Neural progenitor cell (in vitro differentiated cells): ENCODE results near the gene CNTNAP4. TPM values are rescaled to one million over a fixed set of nuclear protein-coding genes. Genes with fewer than 3 reads are reported as not detected.

Experiments
- DNase-seq: peaks from one replicate; pipeline ENCODE4 v3.0.0-alpha.2; 2016; ENCODE audit warnings: low spot score
- H2AFZ ChIP-seq: fragments of 200-600 bp; sonication (generic); replicated peaks from 2 replicates; pipeline ENCODE4 v1.6.1; 2016; ENCODE audit warnings: antibody characterized with exemption
- H3F3A ChIP-seq: fragments of 200-600 bp; sonication (generic); 2 replicates; pipeline ENCODE4 v1.6.1; 2016; ENCODE audit warnings: antibody characterized with exemption, low read depth
- H3K27ac ChIP-seq: fragments of 200-600 bp; sonication (generic); 2 replicates; pipeline ENCODE4 v1.5.1; 2016; ENCODE audit warnings: mild to moderate bottlenecking
- H3K27me3 ChIP-seq: fragments of 200-600 bp; sonication (generic); 2 replicates; pipeline ENCODE4 v1.6.1; 2016; ENCODE audit warnings: mild to moderate bottlenecking, moderate library complexity
- H3K36me3 ChIP-seq: fragments of 200-600 bp; sonication (generic); 2 replicates; pipeline ENCODE4 v1.5.1; 2016
- H3K4me1 ChIP-seq: fragments of 200-600 bp; sonication (generic); 2 replicates; pipeline ENCODE4 v1.6.1; 2016; ENCODE audit warnings: mixed run types
- H3K4me2 ChIP-seq: fragments of 200-600 bp; sonication (generic); 2 replicates; pipeline ENCODE4 v1.6.1; 2016
- H3K4me3 ChIP-seq: fragments of 200-600 bp; sonication (generic); 2 replicates; pipeline ENCODE4 v1.5.1; 2016
- H3K79me2 ChIP-seq: fragments of 200-600 bp; sonication (generic); 2 replicates; pipeline ENCODE4 v1.6.1; 2016; ENCODE audit warnings: low read depth
- H3K9ac ChIP-seq: fragments of 200-600 bp; sonication (generic); 2 replicates; pipeline ENCODE4 v1.6.1; 2016
- H3K9me3 ChIP-seq: fragments of 200-600 bp; sonication (generic); 2 replicates; pipeline ENCODE4 v1.5.1; 2016; ENCODE audit warnings: low read depth
- H4K20me1 ChIP-seq: fragments of 200-600 bp; sonication (generic); 2 replicates; pipeline ENCODE4 v1.6.1; 2016; ENCODE audit warnings: low read depth
- H3K27ac Mint-ChIP-seq: 3 replicates; pipeline ENCODE4 v1.8.0; 2021; ENCODE audit warnings: mixed read lengths
- H3K27me3 Mint-ChIP-seq: 2 replicates; pipeline ENCODE4 v1.8.0; 2022; ENCODE audit warnings: low read depth, mild to moderate bottlenecking, inconsistent platforms, moderate library complexity, mixed read lengths; ENCODE audit not compliant: insufficient read depth
- H3K36me3 Mint-ChIP-seq: 3 replicates; pipeline ENCODE4 v1.8.0; 2021; ENCODE audit warnings: mixed read lengths
- H3K4me1 Mint-ChIP-seq: 3 replicates; pipeline ENCODE4 v1.8.0; 2021; ENCODE audit warnings: mixed read lengths
- H3K4me3 Mint-ChIP-seq: 3 replicates; pipeline ENCODE4 v1.8.0; 2021; ENCODE audit warnings: mild to moderate bottlenecking, moderate library complexity, mixed read lengths
- H3K9me3 Mint-ChIP-seq: 3 replicates; pipeline ENCODE4 v1.8.0; 2020; ENCODE audit warnings: mixed read lengths
- EZH2 ChIP-seq: fragments of 200-600 bp; sonication (generic); IDR thresholded peaks from 2 replicates; pipeline ENCODE4 v1.6.1; 2017; ENCODE audit warnings: antibody characterized with exemption, mild to moderate bottlenecking, moderate library complexity
- EZH2phosphoT487 ChIP-seq: fragments of 200-600 bp; sonication (generic); IDR thresholded peaks from 2 replicates; pipeline ENCODE4 v1.6.1; 2017; ENCODE audit warnings: antibody characterized with exemption
- total RNA-seq: library from RNA; depleted of rRNA; stranded (reverse); fragments of >200 nt; gene quantifications from 2 replicates; pipeline ENCODE4 v1.2.3, GENCODE V29; 2015; ENCODE audit warnings: low replicate concordance
- TF ChIP-seq, protein P1 (sequence below): fragments of 200-600 bp; sonication (generic); IDR thresholded peaks from 2 replicates; pipeline ENCODE4 v1.5.1; 2017; ENCODE audit warnings: antibody characterized with exemption, mild to moderate bottlenecking

Gene CNTNAP4
- total RNA-seq, 1 donor from 2014 or later, result 0.41 TPM

- Histone ChIP-seq H3K27ac (no peak overlapping the region), H4K20me1 (no peaks in the 10 kb centered on the region), H3K9me3 (no peaks in the 10 kb centered on the region), H3F3A (no peaks in the 10 kb centered on the region), H2AFZ (no peak overlapping the region), H3K9ac (no peak overlapping the region), H3K4me2 (no peak overlapping the region), H3K79me2 (no peaks in the 10 kb centered on the region), H3K36me3 (no peaks in the 10 kb centered on the region), H3K4me1 (no peaks in the 10 kb centered on the region), H3K27me3 (no peaks in the 10 kb centered on the region), H3K4me3 (no peak overlapping the region)
- H3K4me3 Mint-ChIP-seq, result no peak overlapping the region
- H3K27me3 Mint-ChIP-seq, result no peaks in the 10 kb centered on the region
- H3K4me1 Mint-ChIP-seq, result peaks cover 7% of the 10 kb centered on the region
- H3K9me3 Mint-ChIP-seq, result peaks cover 3% of the 10 kb centered on the region
- no peak overlapping the region for H3K27ac Mint-ChIP-seq
- DNase-seq, result no peak
- TF ChIP-seq EZH2 (no peak), EZH2phosphoT487 (no peak)
- TF ChIP-seq, protein P1, sequence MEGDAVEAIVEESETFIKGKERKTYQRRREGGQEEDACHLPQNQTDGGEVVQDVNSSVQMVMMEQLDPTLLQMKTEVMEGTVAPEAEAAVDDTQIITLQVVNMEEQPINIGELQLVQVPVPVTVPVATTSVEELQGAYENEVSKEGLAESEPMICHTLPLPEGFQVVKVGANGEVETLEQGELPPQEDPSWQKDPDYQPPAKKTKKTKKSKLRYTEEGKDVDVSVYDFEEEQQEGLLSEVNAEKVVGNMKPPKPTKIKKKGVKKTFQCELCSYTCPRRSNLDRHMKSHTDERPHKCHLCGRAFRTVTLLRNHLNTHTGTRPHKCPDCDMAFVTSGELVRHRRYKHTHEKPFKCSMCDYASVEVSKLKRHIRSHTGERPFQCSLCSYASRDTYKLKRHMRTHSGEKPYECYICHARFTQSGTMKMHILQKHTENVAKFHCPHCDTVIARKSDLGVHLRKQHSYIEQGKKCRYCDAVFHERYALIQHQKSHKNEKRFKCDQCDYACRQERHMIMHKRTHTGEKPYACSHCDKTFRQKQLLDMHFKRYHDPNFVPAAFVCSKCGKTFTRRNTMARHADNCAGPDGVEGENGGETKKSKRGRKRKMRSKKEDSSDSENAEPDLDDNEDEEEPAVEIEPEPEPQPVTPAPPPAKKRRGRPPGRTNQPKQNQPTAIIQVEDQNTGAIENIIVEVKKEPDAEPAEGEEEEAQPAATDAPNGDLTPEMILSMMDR, result no peak
- no peaks in the 10 kb centered on the region for H3K36me3 Mint-ChIP-seq
Measured at GRCh38 chr16:76565542-76565941, 288.3 kb downstream of the CNTNAP4 start.

DNA sequence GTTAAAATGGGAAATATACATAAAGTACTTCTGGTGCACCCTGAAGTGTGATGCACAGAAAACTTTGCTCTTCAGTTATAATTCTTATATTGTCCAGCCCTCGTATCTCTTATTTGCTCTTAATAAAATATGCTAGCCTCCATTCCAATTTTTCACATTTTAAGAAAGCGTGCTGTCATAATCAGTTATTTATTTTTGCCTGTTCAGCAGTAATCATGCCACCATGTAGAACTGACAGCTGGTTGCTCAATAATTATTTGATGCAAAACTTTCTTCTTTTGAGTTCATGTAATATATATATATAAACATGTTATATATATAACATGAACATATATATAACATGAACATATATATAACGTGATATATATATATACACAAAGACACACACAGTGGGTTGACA, 294.6 kb downstream of the CNTNAP4 start:
- H3K36me3 Mint-ChIP-seq, result no peaks in the 10 kb centered on the region
- Histone ChIP-seq H3K79me2 (no peaks in the 10 kb centered on the region), H3K9ac (no peak overlapping the region), H3K27me3 (no peaks in the 10 kb centered on the region), H3K4me2 (no peak overlapping the region), H4K20me1 (no peaks in the 10 kb centered on the region), H3K9me3 (no peaks in the 10 kb centered on the region), H3K4me1 (peaks cover 5% of the 10 kb centered on the region), H3F3A (no peaks in the 10 kb centered on the region), H3K27ac (no peak overlapping the region), H3K4me3 (no peak overlapping the region), H3K36me3 (no peaks in the 10 kb centered on the region), H2AFZ (no peak overlapping the region)
- TF ChIP-seq, protein P1, result no peak
- no peak for TF ChIP-seq EZH2phosphoT487
- TF ChIP-seq EZH2, result no peak
- no peak overlapping the region for H3K27ac Mint-ChIP-seq
- no peak overlapping the region for H3K4me3 Mint-ChIP-seq
- no peak for DNase-seq
- no peaks in the 10 kb centered on the region for H3K27me3 Mint-ChIP-seq
- H3K4me1 Mint-ChIP-seq, result peaks cover 31% of the 10 kb centered on the region
- peaks cover 6% of the 10 kb centered on the region for H3K9me3 Mint-ChIP-seq

GRCh38 chr16:76573281-76573680, 296.1 kb downstream of the CNTNAP4 start:
- H3K4me3 Mint-ChIP-seq, result no peak overlapping the region
- no peak overlapping the region for H3K4me2 ChIP-seq
- no peak overlapping the region for H3K9ac ChIP-seq

More at GRCh38 chr16:76573281-76573680, 296.1 kb downstream of the CNTNAP4 start:
- H3K27ac ChIP-seq, result no peak overlapping the region
- Mint-ChIP-seq H3K4me1 (peaks cover 31% of the 10 kb centered on the region), H3K9me3 (peaks cover 6% of the 10 kb centered on the region), H3K36me3 (no peaks in the 10 kb centered on the region), H3K27me3 (no peaks in the 10 kb centered on the region), H3K27ac (no peak overlapping the region)
- no peak overlapping the region for H3K4me3 ChIP-seq
- H3K36me3 ChIP-seq, result no peaks in the 10 kb centered on the region
- no peaks in the 10 kb centered on the region for H3K9me3 ChIP-seq
- H3K79me2 ChIP-seq, result no peaks in the 10 kb centered on the region
- TF ChIP-seq, protein P1, result no peak
- no peak for TF ChIP-seq EZH2phosphoT487
- TF ChIP-seq EZH2, result no peak
- H3F3A ChIP-seq, result no peaks in the 10 kb centered on the region
- H3K4me1 ChIP-seq, result peaks cover 5% of the 10 kb centered on the region
- peak; percentile 33 for DNase-seq
- no peaks in the 10 kb centered on the region for H4K20me1 ChIP-seq
- H3K27me3 ChIP-seq, result no peaks in the 10 kb centered on the region
- H2AFZ ChIP-seq, result no peak overlapping the region
